Fibroblast of the aortic adventitia (primary cell): ENCODE results near the gene SP2. TPM values are rescaled to one million over a fixed set of nuclear protein-coding genes. Genes with fewer than 3 reads are reported as not detected.
A peak's percentile ranks its signal among the peaks of the same experiment; 100 is the strongest.

ENCODE experiments used
- DNase-seq: peaks from one replicate; pipeline ENCODE4 v3.0.0-alpha.2; 2010; ENCODE audit warnings: low read depth
- H3K4me3 ChIP-seq: 2 replicates; pipeline ENCODE4 v1.5.1; 2011; ENCODE audit warnings: low read depth, mild to moderate bottlenecking, control low read depth, low read length, moderate library complexity
- CTCF ChIP-seq: IDR thresholded peaks from 2 replicates; pipeline ENCODE4 v1.5.1; 2011; ENCODE audit warnings: mild to moderate bottlenecking, low read length, control low read depth, inconsistent platforms; ENCODE audit not compliant: insufficient read depth
- total RNA-seq: library from RNA; depleted of rRNA; stranded (reverse); fragments of >200 nt; gene quantifications from 2 replicates; pipeline ENCODE4 v1.2.3, GENCODE V29; 2012; ENCODE audit warnings: low replicate concordance

SP2 gene
- total RNA-seq, 1 donor = 3.7 TPM

- DNase-seq = no peak
- no peak for TF ChIP-seq CTCF
These were observed 18.5 kb upstream of the SP2 start for GRCh38 chr17:47877368-47878034.

DNA sequence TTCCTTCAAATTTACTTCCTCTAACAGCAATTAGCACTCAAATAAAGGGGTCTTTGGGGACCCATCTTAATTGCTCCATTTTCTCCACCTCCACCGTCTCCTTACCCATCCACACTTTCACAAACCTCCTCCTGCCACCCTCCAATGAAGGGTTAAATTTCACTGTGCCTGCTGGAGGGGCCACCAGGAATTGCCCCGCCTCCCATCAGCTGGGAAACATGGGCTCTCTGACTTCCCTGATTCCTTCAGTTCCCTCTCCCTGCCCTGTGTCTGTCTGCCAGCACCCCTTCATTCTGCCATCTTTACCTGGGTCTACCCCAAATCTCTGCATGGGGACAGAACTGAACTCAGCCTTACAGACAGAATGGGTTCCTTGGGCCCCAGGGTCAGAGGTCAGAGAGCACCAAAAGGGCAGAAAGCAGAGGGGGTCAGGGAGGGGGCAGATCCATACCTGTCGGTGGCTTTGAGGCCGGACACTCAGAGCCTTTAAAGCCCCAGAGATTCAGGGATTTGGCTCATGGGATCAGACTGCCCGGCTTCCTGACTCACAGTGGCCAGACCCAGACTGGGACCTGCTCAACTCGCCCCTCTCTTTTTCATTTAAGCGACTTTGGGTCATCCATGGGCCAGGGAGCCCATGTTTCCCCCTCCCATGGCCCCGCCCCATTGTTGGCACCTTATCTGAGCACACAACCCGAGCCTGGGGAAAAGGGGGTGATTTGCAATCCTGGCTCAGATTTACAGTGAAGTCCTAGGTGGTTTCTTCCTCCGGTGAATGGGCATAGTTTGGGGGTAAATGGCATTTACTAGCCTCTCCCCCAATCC, 17.6 kb upstream of the SP2 start:
- DNase-seq = no peak
- H3K4me3 ChIP-seq = no peak overlapping the region

More at GRCh38 chr17:47877368-47878034, 18.5 kb upstream of the SP2 start:
- H3K4me3 ChIP-seq = no peak overlapping the region

DNA sequence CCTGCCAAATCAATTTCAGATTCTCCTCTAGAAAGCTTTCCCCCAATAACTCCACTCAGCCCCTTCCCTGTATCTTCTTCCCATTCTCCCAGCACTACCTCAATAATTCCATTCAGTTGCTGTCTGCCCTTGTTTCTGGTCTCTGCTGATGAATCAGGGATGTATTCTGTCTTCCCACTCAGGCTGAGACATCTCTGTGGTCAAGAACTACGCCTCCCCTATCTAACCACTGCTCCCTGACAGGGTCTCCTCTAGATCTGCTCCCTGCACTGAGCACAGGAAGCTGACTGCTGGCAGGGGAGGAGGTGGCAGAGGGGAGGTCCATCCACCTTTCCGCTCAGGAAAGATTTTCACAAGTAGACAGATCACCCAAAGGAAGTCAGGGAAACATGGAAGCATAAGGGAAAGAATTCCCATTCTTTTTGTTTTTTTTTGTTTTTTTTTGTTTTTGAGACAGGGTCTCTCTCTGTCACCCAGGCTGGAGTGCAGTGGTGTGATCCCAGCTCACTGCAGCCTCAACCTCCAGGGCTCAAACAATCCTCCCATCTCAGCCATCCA, 16.9 kb upstream of the SP2 start:
- DNase-seq = no peak
- TF ChIP-seq CTCF = no peak
- no peak overlapping the region for H3K4me3 ChIP-seq

More for the DNA sequence above, 17.6 kb upstream of the SP2 start:
- TF ChIP-seq CTCF = no peak

- DNase-seq = no peak
- H3K4me3 ChIP-seq = no peak overlapping the region
- TF ChIP-seq CTCF = no peak
These were observed 16.1 kb upstream of the SP2 start for GRCh38 chr17:47879776-47880454.

- TF ChIP-seq CTCF = no peak
- peak; percentile 49 for DNase-seq
- no peak overlapping the region for H3K4me3 ChIP-seq
These were observed 13.8 kb upstream of the SP2 start for GRCh38 chr17:47882247-47882646.

DNA sequence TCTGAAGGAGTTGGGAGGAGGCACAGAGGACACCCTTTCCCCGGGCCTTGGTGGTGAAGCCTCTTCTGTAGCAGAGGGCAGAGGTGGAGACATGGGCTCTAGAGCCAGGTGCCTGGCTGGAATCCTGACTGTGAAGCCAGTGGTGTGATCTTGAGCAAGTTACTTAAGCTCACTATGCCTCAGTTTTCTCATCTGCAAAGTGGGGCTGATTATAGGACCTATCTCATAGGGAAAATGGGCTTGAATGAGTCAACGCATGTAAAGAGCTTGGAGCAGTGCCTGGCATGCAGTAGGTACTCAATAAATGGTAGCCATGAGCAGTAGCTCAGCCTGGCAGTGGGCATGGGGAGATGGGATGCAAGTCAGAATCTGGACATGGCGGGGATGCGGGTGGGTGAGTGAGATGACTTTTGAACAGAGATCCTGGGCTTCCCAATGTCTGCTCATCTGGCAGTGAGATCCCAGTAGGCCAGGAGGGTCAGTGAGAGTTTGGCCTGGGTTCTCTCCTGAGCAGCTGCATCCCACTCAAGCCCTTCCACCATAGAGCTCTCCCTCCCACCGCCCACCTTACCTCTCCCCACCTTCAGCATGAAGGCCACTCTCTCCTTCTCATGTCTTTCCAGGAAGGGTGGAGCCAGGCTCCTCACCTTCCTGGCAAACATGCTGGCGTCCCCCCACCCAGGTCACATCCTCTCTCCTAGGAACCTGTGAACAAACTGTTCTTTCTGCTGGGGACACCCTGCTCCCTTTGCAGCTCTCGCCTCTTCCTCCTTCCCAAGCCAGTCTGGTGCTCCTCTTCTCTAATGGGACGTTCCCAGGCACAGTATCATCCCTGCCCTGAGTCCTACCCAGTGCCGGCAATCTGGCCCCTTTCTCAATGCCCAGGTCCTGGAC, 13.1 kb upstream of the SP2 start:
- no peak overlapping the region for H3K4me3 ChIP-seq
- DNase-seq = no peak
- TF ChIP-seq CTCF = no peak
